ENCODE results near the gene IZUMO2.

IZUMO2 gene

GRCh38 chr19:50162988-50163387 lies at the start of gene IZUMO2:
TSS of gene IZUMO2 (minus strand) at chr19:50163281. CDS start at chr19:50163194, 87 bp downstream.
- no peak for DNase-seq (ENCODE audit: low spot score)

DNA sequence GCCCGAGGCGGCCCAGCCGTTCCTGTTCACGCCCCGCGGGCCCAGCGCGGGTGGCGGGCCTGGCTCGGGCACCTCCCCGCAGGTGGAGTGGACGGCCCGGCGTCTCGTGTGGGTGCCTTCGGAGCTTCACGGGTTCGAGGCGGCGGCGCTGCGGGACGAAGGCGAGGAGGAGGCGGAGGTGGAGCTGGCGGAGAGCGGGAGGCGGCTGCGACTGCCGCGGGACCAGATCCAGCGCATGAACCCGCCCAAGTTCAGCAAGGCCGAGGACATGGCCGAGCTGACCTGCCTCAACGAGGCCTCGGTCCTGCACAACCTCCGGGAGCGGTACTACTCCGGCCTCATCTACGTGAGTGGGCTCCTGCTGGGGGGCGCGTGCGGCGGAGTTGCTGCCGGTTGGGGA lies 47.3 kb upstream of the IZUMO2 start:
- DNase-seq (ENCODE audit: low spot score): no peak

DNA sequence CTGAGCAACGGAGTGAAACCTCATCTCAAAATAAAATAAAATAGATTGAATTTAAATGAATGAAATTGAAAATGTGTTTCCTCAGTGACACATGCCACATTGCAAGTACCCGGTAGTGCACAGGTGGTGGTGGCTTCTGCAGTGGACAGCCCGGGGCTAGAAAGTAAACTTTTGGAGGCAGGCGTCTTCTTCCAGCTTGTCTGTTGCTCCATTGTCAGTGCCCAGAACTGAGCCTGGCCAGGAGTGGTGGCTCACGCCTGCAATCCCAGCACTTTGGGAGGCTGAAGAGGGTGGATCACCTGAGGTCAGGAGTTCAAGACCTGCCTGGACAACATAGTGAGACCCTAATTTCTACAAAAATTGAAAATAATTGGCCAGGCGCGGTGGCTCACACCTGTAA lies 46.0 kb upstream of the IZUMO2 start:
- no peak for DNase-seq (ENCODE audit: low spot score)

DNA sequence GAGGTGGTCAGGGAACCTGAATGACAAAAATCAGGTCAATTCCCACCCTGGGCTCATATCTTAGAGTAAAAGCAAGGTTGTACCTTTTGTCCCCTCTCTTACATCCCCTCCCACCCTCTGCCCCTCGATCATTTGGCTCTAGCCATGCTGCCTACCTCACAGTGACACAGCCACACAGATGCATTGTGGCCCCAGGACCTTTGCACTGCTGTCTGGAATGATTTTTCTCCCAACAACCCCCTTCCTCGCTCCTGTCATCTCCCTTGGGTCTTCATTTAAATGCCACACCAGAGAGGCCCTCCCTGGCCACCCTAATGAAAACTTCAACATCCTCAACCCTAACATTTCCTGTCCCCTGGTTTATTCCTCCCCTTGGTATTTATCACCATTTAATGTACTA lies 44.6 kb upstream of the IZUMO2 start:
- no peak for DNase-seq (ENCODE audit: low spot score)

GRCh38 chr19:50206191-50206590 lies 43.1 kb upstream of the IZUMO2 start:
- DNase-seq (ENCODE audit: low spot score): no peak

DNA sequence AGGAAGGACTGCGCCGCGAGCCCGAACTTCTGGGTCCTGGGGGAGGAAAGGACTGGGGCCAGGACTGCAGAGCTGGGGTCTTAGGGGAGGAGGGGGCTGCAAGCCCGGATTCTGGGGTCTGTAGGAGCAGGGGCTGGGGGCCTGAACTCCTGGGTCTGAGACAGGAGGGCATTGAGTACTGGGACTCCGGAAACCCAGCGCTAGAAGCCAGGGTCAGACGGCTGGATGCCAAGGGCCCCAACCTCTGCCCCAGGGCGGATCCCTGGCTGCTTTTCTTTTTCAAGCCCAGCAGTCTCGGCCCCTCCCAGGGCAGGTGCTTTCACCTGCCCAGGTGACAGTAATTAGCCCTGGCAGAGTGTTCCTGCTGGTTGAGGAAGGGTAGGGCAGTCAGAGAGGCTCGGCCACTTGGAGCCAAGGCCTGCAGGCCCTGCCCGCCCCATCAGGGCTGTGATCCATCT lies 42.6 kb upstream of the IZUMO2 start:
- no peak for DNase-seq (ENCODE audit: low spot score)

DNA sequence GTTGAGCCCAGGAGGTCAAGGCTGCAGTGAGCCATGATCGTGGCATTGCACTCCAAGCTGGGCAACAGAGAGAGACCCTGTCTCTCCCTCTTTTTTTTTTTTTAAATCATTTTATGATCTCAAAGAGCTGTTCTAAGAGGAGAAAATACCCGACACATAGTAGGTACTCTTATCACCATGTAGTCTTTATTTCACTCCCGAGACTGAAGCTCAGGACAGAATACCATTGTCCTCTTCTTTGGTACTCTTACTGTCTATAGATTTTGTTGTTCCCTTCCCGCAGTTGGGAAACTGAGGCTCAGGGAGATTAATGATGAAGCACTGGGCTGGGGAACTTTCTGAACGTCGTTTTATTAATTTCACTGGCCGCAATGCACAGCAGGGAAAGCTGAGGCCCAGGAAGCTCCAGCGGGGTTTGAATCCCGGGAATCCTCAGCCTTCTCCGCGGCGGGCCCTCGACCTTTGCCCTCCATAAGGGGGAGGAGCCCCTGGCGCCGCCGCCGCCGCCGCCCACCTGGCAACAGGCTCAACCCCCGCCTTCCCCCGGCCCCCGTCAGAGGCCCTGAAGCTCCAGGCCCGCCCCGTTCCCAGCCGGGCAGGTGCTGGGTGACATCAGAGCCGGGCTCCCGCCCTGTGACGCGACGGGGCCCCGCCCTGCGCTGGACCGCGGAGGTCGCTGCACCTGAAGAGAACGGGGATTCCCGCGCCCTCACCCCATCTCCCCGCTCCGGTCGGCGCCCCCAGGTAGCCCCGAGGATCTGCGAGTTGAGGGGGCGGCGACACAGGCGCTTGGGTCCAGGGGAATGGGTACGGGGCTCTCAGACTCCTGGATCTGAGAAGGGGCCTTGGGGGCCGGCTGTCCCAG lies 42.0 kb upstream of the IZUMO2 start:
- DNase-seq (ENCODE audit: low spot score): no peak

DNA sequence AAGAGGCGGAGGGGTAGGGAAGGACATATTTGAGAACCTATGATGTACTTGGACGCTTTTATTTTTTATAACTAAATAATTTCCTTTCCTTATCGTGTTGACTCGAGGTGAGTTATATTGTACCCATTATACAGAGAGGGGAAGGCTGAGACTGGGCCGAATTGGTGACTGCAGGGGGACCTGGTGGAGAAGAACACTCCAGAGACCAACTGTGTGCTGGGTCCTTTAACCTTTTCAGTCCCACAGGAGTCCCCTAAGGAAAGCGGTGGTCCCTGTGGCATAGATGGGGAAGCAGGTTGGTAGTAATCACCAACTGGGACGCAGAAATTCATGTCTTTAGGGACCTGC lies 41.0 kb upstream of the IZUMO2 start:
- DNase-seq (ENCODE audit: low spot score): no peak

- peak; percentile 98 for DNase-seq (ENCODE audit: low spot score)
These were observed 40.4 kb upstream of the IZUMO2 start, which contains the start of gene MYH14 for GRCh38 chr19:50203281-50204080. TSS of gene MYH14 (plus strand) at chr19:50203622. CDS start at chr19:50210366, 6,744 bp downstream.

- no peak for DNase-seq (ENCODE audit: low spot score)
These were observed 39.8 kb upstream of the IZUMO2 start for GRCh38 chr19:50202962-50203280.

DNA sequence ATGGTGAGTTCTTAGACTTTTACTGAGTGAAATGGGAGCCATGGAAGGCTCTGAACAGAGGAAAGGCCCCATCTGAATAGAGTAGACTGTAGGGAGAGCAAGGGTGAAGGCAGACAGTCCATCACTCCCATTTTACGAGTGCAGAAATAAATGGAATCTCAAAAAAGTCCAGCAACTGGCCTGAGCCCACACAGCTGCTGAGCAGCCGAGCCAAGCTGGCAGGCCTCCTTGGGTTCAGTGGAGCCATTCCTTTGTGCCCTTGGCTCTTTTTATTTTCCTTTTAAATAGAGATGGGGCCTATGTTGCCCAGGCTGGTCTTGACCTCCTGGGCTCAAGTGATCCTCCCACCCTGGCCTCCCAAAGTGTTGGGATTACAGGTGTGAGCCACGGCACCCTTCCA lies 39.3 kb upstream of the IZUMO2 start:
- no peak for DNase-seq (ENCODE audit: low spot score)

DNA sequence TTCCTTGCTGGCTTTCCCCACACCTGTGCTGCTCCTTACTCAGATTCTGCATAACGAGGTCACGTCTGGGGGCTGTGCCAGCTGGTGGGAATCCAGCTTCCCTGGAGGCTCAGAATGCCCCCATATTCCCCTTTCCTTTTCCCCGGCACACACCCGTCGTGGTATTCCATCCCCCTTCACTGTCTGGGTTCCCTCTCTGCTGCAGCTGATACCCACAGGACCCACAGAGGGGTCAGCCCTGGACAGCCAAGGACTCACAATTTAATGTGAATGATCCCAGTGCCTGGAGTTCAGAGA lies 36.1 kb upstream of the IZUMO2 start:
- no peak for DNase-seq (ENCODE audit: low spot score)

DNA sequence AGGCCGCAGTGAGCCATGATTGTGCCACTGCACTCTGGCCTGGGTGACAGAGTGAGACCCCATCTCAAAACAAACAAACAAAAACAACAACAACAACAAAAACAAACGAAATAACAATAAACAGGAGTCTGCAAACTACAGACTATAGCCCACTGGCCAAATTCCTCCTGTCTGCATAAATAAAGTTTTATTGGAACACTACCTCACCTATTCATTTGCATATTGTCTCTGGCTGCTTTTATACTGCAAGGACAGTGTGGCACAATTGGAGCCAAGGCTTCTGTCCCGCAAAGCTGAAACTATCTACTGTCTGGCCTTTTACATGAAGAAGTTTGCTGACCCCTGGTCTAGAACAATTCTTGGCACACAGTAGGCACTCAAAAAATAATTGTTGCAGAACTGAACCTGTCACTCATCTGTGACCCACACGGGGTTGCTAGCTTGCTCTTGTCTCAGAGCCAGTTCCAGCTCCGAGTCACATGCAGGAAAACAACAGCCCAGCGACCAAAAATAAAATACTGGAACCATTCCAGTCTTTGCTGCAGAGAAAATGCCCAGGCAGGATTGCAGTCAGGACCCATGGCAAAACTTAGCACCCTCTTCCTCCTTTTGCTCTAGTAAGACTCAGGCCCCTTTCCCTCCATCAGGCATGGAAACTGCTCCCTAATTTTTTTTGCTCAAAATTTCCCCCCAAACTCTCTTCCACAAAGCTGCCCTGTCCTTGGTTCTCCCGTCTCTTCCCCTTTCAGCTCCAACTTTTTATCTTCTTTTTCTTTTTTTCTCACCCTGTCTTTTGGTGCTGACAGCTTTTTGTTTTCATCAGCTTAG lies 35.6 kb upstream of the IZUMO2 start:
- DNase-seq (ENCODE audit: low spot score): no peak

GRCh38 chr19:50197348-50197747 lies 34.3 kb upstream of the IZUMO2 start:
- DNase-seq (ENCODE audit: low spot score): no peak

- no peak for DNase-seq (ENCODE audit: low spot score)
These were observed 33.3 kb upstream of the IZUMO2 start for GRCh38 chr19:50196322-50196932.

DNA sequence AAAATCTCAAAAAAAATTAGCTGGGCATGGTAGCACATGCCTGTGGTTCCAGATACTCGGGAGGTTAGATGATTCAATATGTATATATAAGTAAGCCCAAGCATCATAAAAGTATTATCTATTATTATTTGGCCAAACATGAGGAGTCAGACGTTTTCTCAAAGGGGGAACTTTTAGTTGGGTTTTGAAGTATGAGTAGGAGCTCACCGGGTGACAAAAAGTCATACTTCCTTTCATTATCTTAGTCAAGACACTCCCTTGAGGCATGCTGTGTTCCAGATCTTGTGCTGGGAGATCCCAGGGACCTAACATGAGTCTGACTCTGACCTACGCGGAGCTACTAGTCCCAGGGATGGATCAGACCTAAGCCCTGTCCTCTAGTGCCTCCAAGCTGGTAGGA lies 32.1 kb upstream of the IZUMO2 start:
- no peak for DNase-seq (ENCODE audit: low spot score)

GRCh38 chr19:50192463-50193211 lies 29.6 kb upstream of the IZUMO2 start:
- no peak for DNase-seq (ENCODE audit: low spot score)

DNA sequence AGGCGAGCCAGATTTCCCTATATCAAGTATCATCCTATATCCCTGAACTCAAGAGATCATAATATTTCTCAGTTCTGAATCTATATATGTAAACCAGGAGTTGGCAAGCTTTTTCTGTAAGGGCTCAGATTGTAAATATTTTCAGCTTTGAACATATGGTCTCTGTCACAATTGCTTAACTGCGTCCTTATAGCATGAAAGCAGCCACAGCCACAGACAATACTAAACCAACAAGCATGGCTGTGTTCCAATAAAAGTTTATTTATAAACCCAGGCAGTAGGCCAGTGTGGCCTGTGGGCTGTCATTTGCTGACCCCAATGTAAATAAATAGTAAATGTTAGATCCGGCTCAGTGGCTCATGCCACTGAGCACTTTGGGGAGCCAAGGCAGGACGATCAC lies 28.1 kb upstream of the IZUMO2 start:
- no peak for DNase-seq (ENCODE audit: low spot score)

DNA sequence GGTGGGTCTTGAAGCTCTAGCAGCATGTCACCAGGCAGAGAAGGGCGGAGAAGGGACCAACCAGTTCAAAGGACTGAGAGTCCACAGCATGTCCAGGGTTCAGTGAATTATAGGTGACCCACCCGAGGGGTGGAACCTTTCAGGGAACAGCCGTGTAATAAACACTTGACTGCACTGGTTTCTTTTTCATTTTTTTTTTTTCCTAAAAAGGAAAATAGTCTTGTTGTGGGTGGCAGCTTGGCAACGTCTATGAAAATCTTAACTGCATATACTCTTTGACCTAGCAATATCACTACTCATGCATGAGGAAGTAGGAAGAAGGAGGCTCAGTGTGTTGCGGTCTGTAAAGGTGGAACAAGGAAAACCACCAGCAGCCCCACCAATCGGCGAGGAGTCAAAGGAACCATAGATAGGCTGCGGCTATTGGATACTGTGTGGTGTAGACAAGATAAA lies 27.4 kb upstream of the IZUMO2 start:
- no peak for DNase-seq (ENCODE audit: low spot score)

DNA sequence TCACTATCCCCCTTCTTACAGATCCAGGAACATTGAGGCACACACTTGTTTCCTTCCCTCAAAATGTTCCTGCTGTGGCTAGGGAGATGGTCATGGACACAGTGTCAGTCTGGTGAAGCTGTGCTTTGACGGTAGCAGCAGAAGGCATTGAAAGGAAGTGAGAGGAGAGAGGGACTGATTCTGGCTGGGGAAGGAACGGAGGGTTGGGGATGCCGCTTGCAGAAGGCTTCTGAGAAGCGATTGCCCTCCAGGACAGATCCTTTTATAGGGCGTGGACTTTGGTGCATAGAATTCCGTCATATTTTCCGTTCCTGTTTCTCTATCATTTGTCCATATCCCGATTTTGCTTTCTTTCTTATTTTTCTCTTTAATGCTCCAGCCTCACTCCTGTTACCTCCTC lies 26.2 kb upstream of the IZUMO2 start:
- no peak for DNase-seq (ENCODE audit: low spot score)

DNA sequence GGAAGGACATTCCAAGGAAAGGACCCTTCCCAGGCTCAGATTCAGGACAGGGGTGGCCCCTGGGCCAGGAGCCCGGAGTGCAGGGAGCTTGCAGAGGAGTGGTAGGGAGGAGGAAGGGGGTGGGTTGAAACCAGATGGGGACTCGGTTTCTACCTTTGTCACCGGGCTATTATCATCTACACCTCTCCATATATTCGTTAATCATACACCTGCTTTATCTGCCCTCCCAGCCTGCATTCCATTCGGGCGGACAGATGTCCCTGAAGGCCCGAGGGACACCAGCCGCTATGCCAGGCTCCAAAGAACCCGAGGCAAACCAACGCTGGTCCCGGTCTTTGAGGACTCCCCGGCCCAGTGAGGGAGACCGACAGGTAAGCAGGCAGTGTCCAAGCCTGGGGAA lies 24.9 kb upstream of the IZUMO2 start:
- no peak for DNase-seq (ENCODE audit: low spot score)
